ENCODE results near the gene DNAH12. TPM values are rescaled to one million over a fixed set of nuclear protein-coding genes. Genes with fewer than 3 reads are reported as not detected.

DNAH12 gene
- total and polyA plus RNA-seq, 2 donors (not counting 3 experiments of a cell fraction or from before 2014, with no cell fraction given): 0.06 to 0.20 TPM

GRCh38 chr3:57570878-57571277 lies 26.7 kb upstream of the DNAH12 start:
- H3K36me3 ChIP-seq (ENCODE audit: control insufficient read depth in 2 of 2, extremely low read depth in 1 of 2, insufficient read depth in 2 of 2, low read length in 2 of 2): peaks cover 18 to 28% of the 10 kb centered on the region in 2 experiments
- peaks cover 16% of the 10 kb centered on the region for H3K79me2 ChIP-seq (ENCODE audit: control insufficient read depth, insufficient read depth, low read length)
- BruUV-seq (replicated peaks): no TSS peak
- H3K9me3 ChIP-seq (replicated peaks; ENCODE audit: control insufficient read depth, insufficient read depth, low read length): no peaks in the 10 kb centered on the region
- POLR2A ChIA-PET: no interaction called here
- H4K20me1 ChIP-seq (replicated peaks; ENCODE audit: control insufficient read depth, extremely low read depth, insufficient read depth, low read length): peaks cover 2% of the 10 kb centered on the region
- no peaks in the 10 kb centered on the region for H3K9me1 ChIP-seq (replicated peaks; ENCODE audit: control insufficient read depth, extremely low read depth, insufficient read depth, low read length)
- H2AFZ ChIP-seq (ENCODE audit: low read depth, low read length): no peak overlapping the region
- no peak overlapping the region for H3K27ac ChIP-seq (ENCODE audit: insufficient read depth, low read depth, low read length)
- dilution Hi-C loops (cut with MboI; ENCODE audit: extremely low pct_ligation_motif_present, low sequenced_read_pairs) (no loop called here), intact Hi-C loops (cut with micrococcal nuclease) (no loop called here)
- H3K4me2 ChIP-seq (ENCODE audit: insufficient read depth, low read length): no peak overlapping the region
- DNase-seq (ENCODE audit: low read depth, low spot score) (no peak), FAIRE-seq (no peak)
- H3K4me1 ChIP-seq (ENCODE audit: control insufficient read depth, extremely low read depth, insufficient read depth, low read length): peaks cover 5% of the 10 kb centered on the region
- TF ChIP-seq JUN (IDR thresholded peaks at IDR 0.05; ENCODE audit: borderline replicate concordance, insufficient read depth, insufficient read length, low read depth) (no peak), POLR2AphosphoS5 (IDR thresholded peaks at IDR 0.05; ENCODE audit: insufficient read depth, low read depth, low read length) (no peak), MYC (IDR thresholded peaks at IDR 0.05; ENCODE audit: low read depth, low read length) (no peak), FOS (IDR thresholded peaks at IDR 0.05; ENCODE audit: borderline replicate concordance, insufficient read depth, low read length) (no peak), EZH2 (IDR thresholded peaks at IDR 0.05; ENCODE audit: borderline replicate concordance, low read depth, low read length, severe bottlenecking) (no peak), GATA2 (IDR thresholded peaks at IDR 0.05; ENCODE audit: insufficient read depth, insufficient read length, low read depth, low read length) (no peak), POLR2A (IDR thresholded peaks at IDR 0.05; ENCODE audit: low read depth, low read length) (no peak)
- TF ChIP-seq, protein P1, sequence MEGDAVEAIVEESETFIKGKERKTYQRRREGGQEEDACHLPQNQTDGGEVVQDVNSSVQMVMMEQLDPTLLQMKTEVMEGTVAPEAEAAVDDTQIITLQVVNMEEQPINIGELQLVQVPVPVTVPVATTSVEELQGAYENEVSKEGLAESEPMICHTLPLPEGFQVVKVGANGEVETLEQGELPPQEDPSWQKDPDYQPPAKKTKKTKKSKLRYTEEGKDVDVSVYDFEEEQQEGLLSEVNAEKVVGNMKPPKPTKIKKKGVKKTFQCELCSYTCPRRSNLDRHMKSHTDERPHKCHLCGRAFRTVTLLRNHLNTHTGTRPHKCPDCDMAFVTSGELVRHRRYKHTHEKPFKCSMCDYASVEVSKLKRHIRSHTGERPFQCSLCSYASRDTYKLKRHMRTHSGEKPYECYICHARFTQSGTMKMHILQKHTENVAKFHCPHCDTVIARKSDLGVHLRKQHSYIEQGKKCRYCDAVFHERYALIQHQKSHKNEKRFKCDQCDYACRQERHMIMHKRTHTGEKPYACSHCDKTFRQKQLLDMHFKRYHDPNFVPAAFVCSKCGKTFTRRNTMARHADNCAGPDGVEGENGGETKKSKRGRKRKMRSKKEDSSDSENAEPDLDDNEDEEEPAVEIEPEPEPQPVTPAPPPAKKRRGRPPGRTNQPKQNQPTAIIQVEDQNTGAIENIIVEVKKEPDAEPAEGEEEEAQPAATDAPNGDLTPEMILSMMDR (IDR thresholded peaks at IDR 0.05; ENCODE audit: extremely low read depth in 1 of 2, insufficient read depth in 1 of 2, low read depth in 1 of 2, low read length in 2 of 2): no peak
- TF ChIP-seq, protein P2, sequence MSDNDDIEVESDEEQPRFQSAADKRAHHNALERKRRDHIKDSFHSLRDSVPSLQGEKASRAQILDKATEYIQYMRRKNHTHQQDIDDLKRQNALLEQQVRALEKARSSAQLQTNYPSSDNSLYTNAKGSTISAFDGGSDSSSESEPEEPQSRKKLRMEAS (IDR thresholded peaks at IDR 0.05; ENCODE audit: insufficient read depth, insufficient read length): no peak
- H3K27me3 ChIP-seq (ENCODE audit: control insufficient read depth in 2 of 2, insufficient read depth in 2 of 2, low read length in 2 of 2): no peaks in the 10 kb centered on the region
- CTCF ChIA-PET: no interaction called here
- no peak overlapping the region for H3K4me3 ChIP-seq (replicated peaks in 1 of 3; ENCODE audit: insufficient read depth in 1 of 3, low read depth in 1 of 3, low read length in 3 of 3)
- no peak overlapping the region for H3K9ac ChIP-seq (replicated peaks; ENCODE audit: extremely low read depth, insufficient read depth, low read length)
